Stimulated activated CD4-positive, alpha-beta T cell treated with anti-CD3 and anti-CD28 coated beads, Interleukin-12 subunit alpha, Interleukin-12 subunit beta, amount 100 ng/mL, for 4 hours (primary cell): ENCODE results near the gene IL1F10.

Source experiments
- DNase-seq: peaks from one replicate; pipeline ENCODE4 v3.0.0-alpha.2; 2020

IL1F10 gene, protein sequence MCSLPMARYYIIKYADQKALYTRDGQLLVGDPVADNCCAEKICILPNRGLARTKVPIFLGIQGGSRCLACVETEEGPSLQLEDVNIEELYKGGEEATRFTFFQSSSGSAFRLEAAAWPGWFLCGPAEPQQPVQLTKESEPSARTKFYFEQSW

DNA sequence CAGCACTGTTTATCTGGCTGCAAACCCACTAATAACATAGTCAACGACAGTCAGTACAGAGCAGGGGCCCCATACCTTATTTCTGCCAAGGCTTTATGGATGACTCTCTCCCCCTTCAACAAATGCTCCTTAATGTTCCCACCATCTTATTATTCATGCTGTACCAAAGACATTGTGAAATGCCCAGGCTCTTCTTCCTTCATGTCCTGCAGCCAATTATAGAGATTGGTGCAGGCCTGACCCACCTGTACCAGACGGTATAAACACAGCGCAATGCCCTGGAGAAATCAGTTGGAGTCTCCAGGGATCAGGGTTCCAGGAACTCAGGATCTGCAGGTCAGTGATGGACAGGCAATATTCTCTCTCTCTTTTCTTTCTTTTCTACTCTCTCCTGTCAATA lies at the start of gene IL1F10:
IL1F10 (plus strand) TSS at position 290 of the 400 bp plus-strand sequence. CDS start 4,769 bp downstream, outside the sequence.
- DNase-seq = no peak

DNA sequence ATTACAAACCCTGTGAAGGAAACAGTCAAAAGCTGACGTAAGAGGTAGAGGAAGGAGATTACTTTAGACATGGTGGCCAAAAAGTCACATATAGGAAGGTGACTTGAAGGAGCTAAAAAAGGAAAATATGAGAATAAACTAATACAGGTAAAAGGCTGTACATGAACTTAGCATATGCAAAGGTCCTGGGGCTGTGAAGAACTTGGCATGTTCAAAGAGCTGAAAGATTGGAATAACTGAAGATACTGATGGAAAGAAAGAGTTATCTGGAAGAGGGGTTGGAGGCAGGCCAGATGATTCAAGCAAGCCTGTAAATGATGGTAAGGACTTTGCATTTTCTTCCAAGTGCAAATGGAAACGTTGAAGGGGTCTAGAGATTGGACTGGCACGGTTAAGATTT lies 49.3 kb upstream of the IL1F10 start:
- DNase-seq = no peak

DNA sequence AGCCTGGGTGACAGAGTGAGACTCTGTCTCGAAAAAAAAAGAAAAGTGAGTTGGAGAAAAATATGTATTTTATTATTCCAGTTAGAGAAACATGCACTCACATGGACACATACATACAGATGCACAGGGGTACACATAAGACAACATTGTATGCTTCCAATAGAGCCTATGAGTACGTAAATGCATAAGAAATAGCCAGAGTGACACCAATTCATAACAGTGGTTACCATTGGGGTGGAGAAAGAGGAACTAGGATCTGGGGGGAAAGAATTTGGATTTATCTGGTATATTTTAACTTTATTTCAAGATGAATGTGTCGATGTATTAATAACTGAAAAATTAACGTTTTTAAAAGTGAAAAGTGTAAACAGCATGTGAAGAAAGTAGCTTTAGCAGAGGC lies 46.5 kb upstream of the IL1F10 start:
- DNase-seq = no peak

DNA sequence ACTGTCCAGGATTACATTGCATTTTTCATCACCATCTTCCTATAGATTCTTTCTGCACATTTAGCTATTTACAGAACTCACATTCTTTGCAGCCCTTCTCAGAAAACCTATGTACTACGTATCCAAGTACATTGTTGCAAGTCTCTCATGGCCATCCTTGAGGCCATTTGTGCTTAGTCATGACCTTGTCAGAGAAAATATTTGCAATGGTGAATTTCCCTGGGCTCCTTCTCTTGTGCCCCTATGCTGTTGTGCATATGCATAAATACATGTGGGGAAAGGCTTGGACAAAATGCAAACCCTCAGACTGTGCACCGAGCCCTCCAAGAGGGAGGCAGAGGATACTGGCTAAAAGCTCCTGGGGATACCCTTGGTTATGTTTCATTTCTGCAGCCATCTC lies 43.0 kb upstream of the IL1F10 start:
- no peak for DNase-seq

DNA sequence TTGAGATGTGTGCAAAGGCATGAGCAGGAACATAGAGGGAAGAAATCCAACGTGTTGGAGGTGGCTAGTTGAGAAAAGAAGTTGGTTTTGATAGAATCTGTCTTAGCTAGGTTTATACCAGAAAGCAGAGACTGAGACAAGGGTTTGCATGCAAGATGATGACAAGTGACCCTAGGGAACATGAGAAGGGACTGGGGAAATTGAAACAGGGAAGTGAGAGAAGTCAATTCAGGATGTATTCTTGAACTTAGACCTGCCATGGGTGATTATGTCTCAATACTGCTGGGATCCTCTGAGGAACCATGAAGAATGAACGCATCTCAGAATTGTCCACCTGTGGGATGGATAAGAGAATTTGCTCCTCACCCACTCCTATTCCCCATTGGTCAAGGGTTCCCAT lies 42.0 kb upstream of the IL1F10 start:
- DNase-seq = no peak

DNA sequence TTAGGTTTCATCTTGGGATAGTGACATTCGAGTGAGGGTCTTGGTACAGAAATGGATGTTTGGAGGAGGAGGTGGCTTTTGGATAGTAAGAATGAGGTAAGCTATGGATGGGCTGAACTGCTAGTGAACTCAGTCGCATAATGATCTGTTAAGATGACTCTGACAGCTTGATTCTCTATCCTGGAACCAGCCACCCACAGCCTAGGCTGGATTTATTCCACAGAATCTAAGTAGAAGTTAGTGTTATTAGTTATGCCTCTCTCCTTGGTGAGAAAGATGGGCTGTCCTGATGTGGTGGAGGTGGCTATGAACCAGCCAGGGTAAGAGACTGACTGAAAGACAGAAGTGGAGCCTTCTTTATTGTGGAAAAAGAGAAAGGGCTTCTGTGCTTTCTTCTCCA lies 40.1 kb upstream of the IL1F10 start:
- DNase-seq = no peak

DNA sequence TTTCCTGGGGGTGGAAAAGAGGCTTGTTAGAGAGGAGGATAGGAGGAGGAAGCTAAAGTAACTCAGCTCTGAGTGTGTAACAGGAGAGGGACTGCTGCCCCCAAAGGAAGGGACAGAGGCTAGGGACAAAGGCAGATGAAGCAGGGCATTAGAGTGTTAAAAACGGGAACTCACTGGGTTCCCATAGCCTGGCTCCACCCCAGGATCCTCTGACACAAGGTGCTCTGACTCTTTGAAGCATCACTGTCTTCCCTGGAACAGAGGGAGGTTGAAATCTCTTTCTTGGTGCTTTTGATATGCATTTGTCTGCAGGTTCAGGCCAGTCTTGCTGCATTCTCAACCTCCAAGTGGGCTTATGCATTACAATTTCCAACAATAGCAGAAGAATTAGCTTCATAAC lies 39.7 kb upstream of the IL1F10 start:
- DNase-seq = no peak

DNA sequence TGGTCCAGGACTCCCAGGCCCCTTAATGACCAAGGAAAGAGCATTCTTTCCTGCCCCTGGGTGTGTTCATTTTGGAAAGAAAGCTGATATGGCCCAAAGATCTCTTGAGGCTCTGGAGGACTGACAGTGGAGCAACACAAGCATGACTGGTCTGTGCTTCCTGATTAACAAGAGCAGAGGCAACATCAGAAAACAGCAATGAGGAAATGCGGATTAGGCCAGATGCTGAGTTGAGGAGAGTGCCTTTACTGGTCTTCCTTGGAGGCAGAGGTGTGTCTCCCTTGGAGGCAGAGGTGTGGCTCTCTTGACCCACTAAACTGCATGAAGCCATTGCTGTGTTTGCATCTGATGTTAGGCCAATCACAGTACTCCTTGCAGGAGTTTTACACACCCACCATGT lies 35.0 kb upstream of the IL1F10 start:
- no peak for DNase-seq

DNA sequence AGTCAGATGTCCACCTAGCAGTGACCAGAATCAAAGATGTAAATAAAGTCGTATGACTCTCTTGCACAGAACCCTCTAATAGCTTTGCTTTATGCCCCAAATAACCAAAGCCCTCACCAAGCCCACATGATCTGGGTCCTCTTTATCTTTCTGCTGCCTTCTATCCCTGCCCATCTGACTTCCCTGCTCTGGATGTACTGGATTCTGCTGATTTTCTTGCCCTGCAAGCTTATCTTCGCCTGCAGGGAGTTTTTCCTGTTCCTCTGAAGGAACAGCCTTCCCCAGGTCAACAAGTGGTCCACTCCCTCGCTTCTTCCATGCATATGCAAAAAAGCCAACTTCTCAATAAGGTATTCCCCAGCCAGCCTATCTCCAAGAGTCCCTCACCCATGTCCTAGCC lies 33.8 kb upstream of the IL1F10 start:
- no peak for DNase-seq

DNA sequence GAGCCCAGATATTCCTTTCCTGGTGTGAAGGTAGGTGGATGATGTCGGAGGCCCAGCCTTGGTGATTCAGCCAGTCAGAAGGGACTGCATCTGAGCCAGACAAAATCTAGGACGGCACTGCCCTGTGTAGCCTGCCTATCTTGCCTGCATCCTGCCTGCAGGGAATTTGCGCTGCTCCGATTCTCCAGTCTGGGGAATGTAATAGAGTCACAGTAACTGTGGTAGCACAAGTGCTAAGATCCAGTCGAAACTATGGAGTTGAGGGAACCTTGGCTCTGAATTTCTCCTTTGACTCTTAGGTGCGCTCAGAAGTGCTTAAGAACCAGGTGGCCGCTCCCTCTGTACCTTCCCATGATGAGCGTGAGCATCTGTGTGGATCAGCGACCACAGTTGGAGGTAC lies 31.0 kb upstream of the IL1F10 start:
- DNase-seq = no peak

DNA sequence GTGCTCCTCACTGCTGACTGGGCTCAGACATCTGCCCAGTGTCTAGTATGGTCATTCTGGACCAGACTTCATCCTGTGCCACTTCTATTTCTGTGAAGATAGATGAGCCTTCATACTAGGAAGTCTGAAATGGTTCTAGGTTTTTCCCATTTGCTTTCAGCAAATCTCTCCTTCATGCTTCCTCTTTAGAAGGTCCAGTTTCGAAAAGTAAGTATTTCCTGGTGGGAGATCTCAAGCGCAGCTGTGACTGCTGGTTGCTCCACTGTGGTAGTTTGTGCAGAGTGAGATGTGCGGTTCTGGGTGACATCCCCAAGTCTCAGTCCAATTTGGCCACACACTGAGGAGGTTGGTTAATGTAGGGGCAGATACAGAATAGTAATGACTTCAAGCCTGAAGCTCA lies 29.5 kb upstream of the IL1F10 start:
- DNase-seq = no peak

DNA sequence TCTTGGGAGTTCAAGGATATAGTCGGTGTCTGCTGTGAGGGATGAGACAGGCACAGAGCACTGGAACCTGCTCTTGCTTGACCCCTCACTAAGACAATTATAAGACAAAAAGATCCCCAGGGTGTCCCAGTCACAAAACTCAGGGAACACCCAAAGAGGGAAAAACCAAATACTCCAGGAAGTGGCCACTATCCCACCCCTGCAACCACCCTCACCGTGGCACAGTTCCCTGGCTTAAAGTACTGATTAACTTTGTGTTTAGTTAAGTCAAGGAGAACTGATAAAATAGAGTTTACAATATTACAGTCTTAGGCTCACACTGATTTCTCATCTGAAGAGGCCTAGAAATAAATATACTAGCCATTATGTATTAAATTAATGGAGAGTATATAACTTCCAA lies 28.6 kb upstream of the IL1F10 start:
- no peak for DNase-seq

DNA sequence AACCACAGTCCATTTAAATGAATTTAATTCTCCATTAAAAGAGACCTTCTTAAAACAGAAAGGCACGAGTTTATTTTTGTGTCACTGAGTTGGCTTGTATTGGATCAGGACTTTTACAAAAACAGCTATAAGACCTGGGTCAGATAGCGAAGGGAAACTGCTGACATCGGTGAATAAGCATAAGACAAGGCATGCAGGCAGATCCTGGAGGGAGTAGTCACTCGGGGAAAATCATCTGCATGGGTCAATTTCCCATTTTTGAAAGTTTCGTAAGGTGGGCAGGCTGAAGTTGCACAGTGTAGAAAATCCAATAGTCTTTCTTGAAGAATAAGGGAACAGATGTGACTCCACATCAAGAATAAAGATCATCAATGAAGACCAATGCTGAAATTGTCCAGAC lies 28.1 kb upstream of the IL1F10 start:
- no peak for DNase-seq

DNA sequence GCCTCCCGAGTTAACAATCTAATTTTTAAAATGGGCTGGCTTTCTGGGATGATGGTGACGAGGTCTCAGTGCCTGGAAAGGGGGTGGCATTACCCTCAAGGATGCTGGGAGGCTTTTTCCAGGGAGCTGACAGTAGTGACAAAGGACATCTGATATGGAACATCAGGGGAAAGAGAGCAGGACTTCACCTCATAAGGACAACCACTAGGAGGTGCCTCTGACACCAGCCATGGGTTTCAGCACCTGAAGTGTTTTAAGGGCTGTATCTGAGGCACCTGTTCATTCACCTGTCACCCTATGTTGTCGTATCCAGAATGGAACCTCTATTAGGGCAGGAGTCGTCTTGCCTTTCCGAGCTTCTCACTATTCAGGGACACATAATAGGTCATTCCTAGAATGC lies 25.9 kb upstream of the IL1F10 start:
- DNase-seq = no peak

DNA sequence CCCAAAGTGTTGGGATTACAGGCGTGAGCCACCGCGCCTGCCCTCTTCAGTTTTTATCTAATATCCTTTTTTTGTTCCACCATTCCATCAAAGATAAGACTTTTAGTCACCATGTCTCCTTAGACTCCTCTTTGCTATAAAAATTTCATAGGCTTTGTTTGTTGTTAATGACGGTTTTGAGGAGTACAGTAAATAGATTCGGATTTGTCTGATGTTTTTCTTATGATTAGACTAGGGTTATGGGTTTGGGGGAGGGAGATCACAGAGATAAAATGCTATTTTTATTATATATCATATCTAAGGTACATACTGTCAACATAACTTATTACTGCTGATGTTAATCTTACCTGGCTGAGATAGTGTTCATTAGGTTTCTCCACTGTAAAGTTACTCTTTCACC lies 21.3 kb upstream of the IL1F10 start:
- no peak for DNase-seq

DNA sequence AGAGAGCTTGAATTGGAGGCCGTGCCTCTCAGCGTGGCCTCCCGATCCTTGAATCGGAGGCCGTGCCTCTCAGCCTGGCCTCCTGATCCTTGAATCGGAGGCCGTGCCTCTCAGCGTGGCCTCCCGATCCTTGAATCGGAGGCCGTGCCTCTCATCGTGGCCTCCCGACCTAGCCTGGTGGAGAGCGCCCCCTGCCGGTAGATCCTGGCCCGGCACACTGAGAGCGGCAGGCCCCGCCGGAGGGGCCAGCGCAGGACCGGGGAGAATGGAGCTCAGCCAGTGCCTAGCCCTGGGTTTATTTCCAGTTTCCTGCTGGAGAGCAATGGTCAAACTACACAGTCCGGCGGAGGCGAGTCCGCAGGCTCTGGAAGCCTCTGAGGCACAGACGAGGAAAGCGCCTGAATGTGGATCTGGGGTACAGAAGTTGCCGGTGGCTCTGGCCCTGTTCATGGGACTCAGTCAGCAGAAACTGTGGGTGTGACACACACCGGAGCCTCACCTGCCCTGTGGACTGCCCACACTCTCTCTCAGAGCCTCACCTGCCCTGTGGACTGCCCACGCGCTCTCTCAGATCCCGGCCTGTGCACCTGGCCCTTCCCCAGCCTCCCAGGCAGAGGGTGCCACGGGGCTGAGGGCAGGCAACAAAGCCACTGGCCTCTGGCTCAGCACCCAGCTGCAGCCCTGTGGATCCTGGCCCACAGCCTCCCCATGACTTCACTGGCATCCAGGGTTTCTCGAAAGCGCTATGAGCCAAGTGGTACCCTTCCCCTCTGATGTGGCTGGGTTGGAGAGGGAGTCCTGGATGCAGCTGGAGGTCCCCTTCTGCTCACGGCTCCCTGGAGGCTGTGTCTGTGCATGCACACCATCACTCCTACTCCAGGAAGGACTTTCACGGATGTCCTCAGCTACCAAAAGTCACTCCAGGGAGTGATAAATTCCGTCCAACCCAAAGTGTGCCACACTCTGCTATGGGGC lies 16.6 kb upstream of the IL1F10 start:
- no peak for DNase-seq

DNA sequence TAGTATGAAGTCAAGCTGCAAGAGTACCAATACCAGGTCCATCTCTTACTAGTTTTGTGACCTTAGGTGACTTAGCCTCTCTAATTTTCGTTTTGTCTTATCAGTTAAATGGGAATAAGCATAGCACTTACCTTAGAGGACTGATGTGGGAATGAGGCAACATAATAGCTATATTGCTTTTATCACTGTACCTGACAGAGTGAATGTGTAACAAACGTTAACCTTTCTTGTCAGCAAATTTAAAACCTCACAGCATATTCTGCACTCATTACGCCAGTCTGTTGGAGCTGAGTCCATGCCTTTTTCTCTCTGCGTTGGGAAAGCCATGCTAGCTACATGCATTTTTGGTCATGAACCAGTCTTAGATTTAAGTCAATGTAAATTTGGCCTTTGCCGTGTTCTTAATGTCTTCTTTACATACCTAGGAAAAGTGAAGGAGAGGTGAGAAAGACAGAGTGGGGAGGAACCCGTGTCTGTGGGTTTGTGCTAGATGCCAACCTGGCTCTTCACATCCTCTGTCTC lies 15.3 kb upstream of the IL1F10 start, which contains the start of gene IL36B:
IL36B (minus strand) TSS at position 472 of the 522 bp plus-strand sequence.
- no peak for DNase-seq

DNA sequence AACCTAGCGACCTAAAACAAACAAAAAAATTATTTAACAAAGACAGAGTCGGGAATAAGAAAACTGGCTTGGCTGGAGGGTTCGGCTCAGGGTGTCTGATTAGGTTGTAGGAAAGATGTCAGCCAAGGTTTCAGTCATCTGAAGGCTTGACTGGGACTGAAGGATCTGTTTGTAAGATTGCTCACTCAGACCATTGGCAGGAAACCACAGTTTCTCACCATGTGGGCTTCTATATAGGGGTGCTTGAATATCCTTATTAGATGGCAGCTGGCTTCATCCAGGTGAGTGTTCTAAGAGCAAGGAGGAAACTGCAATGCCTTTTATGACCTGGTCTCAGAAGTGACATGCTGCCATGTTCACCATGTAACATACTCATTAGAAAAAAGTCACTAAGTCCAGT lies 14.1 kb upstream of the IL1F10 start:
- no peak for DNase-seq

DNA sequence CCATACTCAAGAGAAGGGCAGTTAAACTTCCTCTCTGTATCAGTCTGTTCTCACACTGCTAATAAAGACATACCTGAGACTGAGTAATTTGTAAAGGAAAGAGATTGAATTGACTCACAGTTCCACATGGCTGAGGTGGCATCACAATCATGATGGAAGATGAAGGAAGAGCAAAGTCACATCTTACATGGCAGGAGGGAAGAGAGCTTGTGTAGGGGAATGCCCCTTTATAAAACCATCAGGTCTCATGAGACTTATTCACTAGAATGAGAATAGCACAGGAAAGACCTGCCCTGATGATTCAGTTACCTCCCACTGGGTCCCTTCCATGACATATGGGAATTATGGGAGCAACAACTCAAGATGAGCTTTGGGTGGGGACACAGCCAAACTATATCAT lies 13.7 kb upstream of the IL1F10 start:
- DNase-seq = no peak

DNA sequence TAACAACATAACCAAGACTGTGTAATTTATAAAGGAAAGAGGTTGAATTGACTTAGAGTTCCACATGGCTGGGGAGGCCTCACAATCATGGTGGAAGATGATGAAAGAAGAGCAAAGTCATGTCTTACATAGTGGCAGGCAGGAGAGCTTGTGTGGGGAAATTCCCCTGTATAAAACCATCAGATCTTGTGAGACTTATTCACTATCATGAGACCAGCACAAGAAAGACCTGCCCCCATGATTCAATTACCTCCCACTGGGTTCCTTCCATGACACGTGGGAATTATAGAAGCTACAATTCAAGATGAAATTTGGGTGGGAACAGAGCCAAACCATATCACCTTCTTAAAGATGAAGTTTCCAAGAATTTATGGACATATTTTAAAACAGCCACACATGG lies 11.2 kb upstream of the IL1F10 start:
- no peak for DNase-seq

DNA sequence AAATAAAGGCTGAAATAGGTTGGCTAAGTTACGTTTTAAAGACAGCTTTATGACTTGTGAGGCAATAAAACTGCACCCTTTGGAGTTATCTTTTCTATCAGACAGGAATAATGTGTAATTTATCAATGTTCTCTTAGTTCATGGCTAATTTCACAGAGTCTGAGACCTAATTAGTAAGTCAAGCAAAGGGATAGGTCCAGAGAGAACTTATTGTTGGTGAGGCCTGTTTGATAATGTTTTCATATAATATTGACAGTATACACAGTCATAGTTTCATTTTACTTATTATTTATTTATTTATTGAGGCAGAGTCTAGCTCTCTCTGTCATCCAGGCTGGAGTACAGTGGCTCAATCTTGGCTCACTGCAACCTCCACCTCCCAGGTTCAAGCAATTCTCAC lies 10.7 kb upstream of the IL1F10 start:
- DNase-seq = no peak

DNA sequence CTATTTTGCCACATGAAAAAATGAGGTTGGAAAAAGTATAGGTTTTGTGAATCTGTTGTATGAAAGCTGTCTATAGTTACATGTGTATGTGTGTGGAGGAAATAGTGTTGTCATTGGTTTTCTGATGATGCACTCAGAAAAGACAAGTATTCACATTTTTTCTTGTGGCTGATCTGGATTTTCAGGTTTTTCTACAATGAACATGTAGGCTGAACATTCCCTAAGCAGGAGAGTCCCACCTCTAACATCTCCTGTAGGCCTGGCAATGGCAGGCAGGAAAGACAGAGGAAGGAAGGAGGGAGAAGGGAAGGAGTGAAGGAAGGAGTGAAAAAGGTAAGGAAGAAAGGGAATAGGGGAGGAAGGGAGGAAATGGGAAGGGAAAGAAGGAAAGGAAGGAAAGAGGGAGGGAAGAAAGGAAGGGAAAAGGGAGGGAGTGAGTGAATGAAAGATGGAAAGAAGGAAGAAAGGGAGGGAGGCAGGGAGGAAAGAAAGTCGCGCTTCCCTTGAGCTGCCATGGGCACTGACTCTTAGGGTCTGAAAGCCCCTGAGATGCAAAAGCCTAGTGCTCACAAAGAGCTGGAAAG lies 9.3 kb upstream of the IL1F10 start:
- DNase-seq = no peak

DNA sequence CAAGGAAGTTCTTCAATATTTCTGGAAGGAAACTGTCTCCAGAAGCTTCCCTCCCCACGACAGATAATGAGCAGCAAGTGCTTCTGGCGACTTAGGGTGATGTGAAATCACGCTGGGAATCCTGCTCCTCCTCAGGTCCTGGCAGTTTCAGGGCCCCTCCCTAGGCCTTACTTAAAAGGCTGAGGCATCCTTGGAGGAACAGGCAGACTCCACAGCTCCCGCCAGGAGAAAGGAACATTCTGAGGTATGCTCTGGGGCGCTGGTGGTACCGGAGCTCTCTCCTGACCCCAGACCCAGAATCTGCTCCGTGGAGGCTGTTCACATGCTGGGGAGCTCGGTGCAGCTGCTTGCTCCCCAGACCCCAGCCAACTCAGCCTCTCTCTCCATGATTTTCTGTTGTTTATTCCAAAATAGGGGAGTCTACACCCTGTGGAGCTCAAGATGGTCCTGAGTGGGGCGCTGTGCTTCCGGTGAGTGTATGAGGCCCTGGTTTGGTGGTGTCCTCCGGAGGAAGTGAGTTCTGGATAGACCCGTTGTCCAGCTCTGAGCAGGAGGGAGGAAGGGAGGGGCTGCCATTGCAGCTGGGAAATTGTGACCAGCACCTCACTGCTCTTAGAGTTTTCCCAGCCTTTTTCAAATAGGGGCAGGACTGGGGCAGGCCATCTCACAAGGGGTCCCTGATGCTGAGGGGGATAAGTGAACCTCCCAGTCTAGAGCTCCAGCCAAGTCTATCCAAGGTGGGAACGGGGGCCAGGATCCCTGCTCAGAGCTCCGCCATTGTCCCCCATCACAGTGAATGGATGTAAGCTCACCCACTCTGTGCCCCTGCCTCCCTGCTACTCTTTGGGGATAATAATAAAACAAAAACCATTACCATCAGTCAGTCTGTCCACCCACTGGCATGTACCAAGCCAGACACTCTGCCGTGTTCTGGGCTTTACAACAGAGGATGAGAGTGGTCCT lies 8.5 kb upstream of the IL1F10 start, which contains the start of gene IL36RN:
IL36RN (plus strand) TSS at position 201 of the 963 bp plus-strand sequence; CDS start at position 442, 241 bp downstream.
- DNase-seq = no peak
